HepG2 (cell line): ENCODE results near the gene XPR1. TPM values are rescaled to one million over a fixed set of nuclear protein-coding genes. Genes with fewer than 3 reads are reported as not detected.
A peak's percentile ranks its signal among the peaks of the same experiment; 100 is the strongest.

Source experiments
- CTCF ChIP-seq: sonication (generic); formaldehyde crosslinking; IDR thresholded peaks from 2 replicates; pipeline ENCODE4 v1.5.0; 2020; ENCODE audit warnings: mild to moderate bottlenecking, missing genetic modification reagents, moderate library complexity
- ELF1 ChIP-seq: sonication (generic); formaldehyde crosslinking; IDR thresholded peaks from 2 replicates; pipeline ENCODE4 v1.4.0; 2020; ENCODE audit warnings: missing genetic modification reagents
- HNRNPLL ChIP-seq: fragments of 200-400 bp; formaldehyde crosslinking; IDR thresholded peaks from 2 replicates; pipeline ENCODE4 v1.6.1; 2017; ENCODE audit warnings: mild to moderate bottlenecking, low read depth, low read length; ENCODE audit not compliant: poor library complexity, severe bottlenecking
- IRF2 ChIP-seq: IDR thresholded peaks from 2 replicates; pipeline ENCODE4 v1.6.1; 2018; ENCODE audit warnings: missing genetic modification reagents, missing compliant biosample characterization
- IRX3 ChIP-seq: sonication (generic); formaldehyde crosslinking; IDR thresholded peaks from 2 replicates; pipeline ENCODE4 v1.8.1; 2023; ENCODE audit warnings: mild to moderate bottlenecking, low read depth, missing genetic modification reagents, borderline replicate concordance
- MTA1 ChIP-seq: sonication (generic); formaldehyde crosslinking; IDR thresholded peaks from 2 replicates; pipeline ENCODE4 v1.4.0; 2020; ENCODE audit warnings: missing genetic modification reagents, mild to moderate bottlenecking, borderline replicate concordance
- NFE2L2 ChIP-seq: fragments of 150-350 bp; IDR thresholded peaks from 2 replicates; pipeline ENCODE4 v1.6.1; 2014; ENCODE audit warnings: low read length
- ONECUT2 ChIP-seq: sonication (generic); formaldehyde crosslinking; IDR thresholded peaks from 2 replicates; pipeline ENCODE4 v1.4.0; 2020; ENCODE audit warnings: missing genetic modification reagents
- POGZ ChIP-seq: sonication (generic); formaldehyde crosslinking; IDR thresholded peaks from 2 replicates; pipeline ENCODE4 v1.4.0; 2020; ENCODE audit warnings: mild to moderate bottlenecking, missing genetic modification reagents
- PRDM10 ChIP-seq: sonication (generic); formaldehyde crosslinking; IDR thresholded peaks from 2 replicates; pipeline ENCODE4 v1.4.0; 2020; ENCODE audit warnings: low read depth, missing genetic modification reagents
- SALL2 ChIP-seq: sonication (generic); formaldehyde crosslinking; IDR thresholded peaks from 2 replicates; pipeline ENCODE4 v1.8.1; 2023; ENCODE audit warnings: mild to moderate bottlenecking, missing genetic modification reagents, inconsistent platforms
- TRIM22 ChIP-seq: fragments of 450-650 bp; IDR thresholded peaks from 2 replicates; pipeline ENCODE4 v1.6.1; 2017
- ZBTB10 ChIP-seq: sonication (generic); formaldehyde crosslinking; IDR thresholded peaks from 2 replicates; pipeline ENCODE4 v1.4.0; 2020; ENCODE audit warnings: missing genetic modification reagents, borderline replicate concordance
- ZBTB7A ChIP-seq: sonication (generic); formaldehyde crosslinking; IDR thresholded peaks from 2 replicates; pipeline ENCODE4 v1.8.0; 2022; ENCODE audit warnings: mild to moderate bottlenecking, missing genetic modification reagents
- ZNF17 ChIP-seq: sonication (generic); formaldehyde crosslinking; IDR thresholded peaks from 2 replicates; pipeline ENCODE4 v1.5.0; 2020; ENCODE audit warnings: mild to moderate bottlenecking, missing genetic modification reagents
- ZNF317 ChIP-seq: sonication (generic); formaldehyde crosslinking; IDR thresholded peaks from 2 replicates; pipeline ENCODE4 v1.5.0; 2020; ENCODE audit warnings: mild to moderate bottlenecking, missing genetic modification reagents
- ZNF329 ChIP-seq: sonication (generic); formaldehyde crosslinking; IDR thresholded peaks from 2 replicates; pipeline ENCODE4 v1.9.0; 2021; ENCODE audit warnings: low read depth, mild to moderate bottlenecking, missing genetic modification reagents
- ZNF430 ChIP-seq: sonication (generic); formaldehyde crosslinking; IDR thresholded peaks from 2 replicates; pipeline ENCODE4 v1.9.0; 2021; ENCODE audit warnings: mild to moderate bottlenecking, missing genetic modification reagents
- ZNF558 ChIP-seq: sonication (generic); formaldehyde crosslinking; IDR thresholded peaks from 2 replicates; pipeline ENCODE4 v1.9.0; 2022; ENCODE audit warnings: mild to moderate bottlenecking, missing genetic modification reagents, borderline replicate concordance
- polyA plus RNA-seq, 8 experiments: library from polyadenylated mRNA; depleted of rRNA in 3 of 8; stranded (reverse) in 7 of 8; unstranded in 1 of 8; fragments of >200 nt; fragmentation: Illumina TruSeq in 4 of 8; extraction: Trizol in 4 of 8; gene quantifications; 2 replicates each; pipeline versions ENCODE4 v1.2.1 to v1.2.3, GENCODE V29; 2011 to 2016; ENCODE audit warnings: low read depth in 4 of 8, missing spikeins in 1 of 8, mixed read lengths in 1 of 8; ENCODE audit not compliant: insufficient read depth in 1 of 8
- total RNA-seq, 5 experiments: library from RNA; depleted of rRNA; stranded (reverse); fragments of >200 nt; fragmentation: Illumina TruSeq; extraction: Trizol; gene quantifications; 2 replicates each; pipeline ENCODE4 v1.2.3, GENCODE V29; 2016; ENCODE audit warnings: low read depth in 1 of 5

The XPR1 gene
- total and polyA plus RNA-seq, 2 of the 13 experiments (the other 11 are each of a cell fraction or from before 2014, with no cell fraction given), result 22.3 to 23.6 TPM

- peak; percentile 52; the same call in 1 of the 2 replicates for TF ChIP-seq MTA1 (CRISPR knock-in tag)
- 0 out of 2 replicates have a peak, but pooled peaks have one; percentile 26 for TF ChIP-seq ZNF430 (CRISPR knock-in tag)
- 0 out of 2 replicates have a peak, but pooled peaks have one; percentile 62 for TF ChIP-seq ZBTB10 (CRISPR knock-in tag)
- peak; percentile 25; the same call in 1 of the 2 replicates for TF ChIP-seq ZBTB7A (CRISPR knock-in tag)
- TF ChIP-seq SALL2 (CRISPR knock-in tag), result 0 out of 2 replicates have a peak, but pooled peaks have one; percentile 55
- peak; percentile 68 for TF ChIP-seq CTCF (CRISPR knock-in tag)
- no peak for TF ChIP-seq ONECUT2
- TF ChIP-seq POGZ (CRISPR knock-in tag), result peak; percentile 12; the same call in 1 of the 2 replicates
- TF ChIP-seq IRF2 (CRISPR knock-in tag), result no peak
- TF ChIP-seq ZNF558 (CRISPR knock-in tag), result peak; percentile 67; the same call in 1 of the 2 replicates
- 0 out of 2 replicates have a peak, but pooled peaks have one; percentile 1 for TF ChIP-seq PRDM10 (CRISPR knock-in tag)
- no peak for TF ChIP-seq ZNF17 (CRISPR knock-in tag)
- no peak for TF ChIP-seq TRIM22
- TF ChIP-seq NFE2L2, result no peak
- peak; percentile 81; the same call in 1 of the 2 replicates for TF ChIP-seq IRX3 (CRISPR knock-in tag)
- TF ChIP-seq ELF1, result no peak
- 0 out of 2 replicates have a peak, but pooled peaks have one; percentile 77 for TF ChIP-seq ZNF329 (CRISPR knock-in tag)
- TF ChIP-seq HNRNPLL, result peak; percentile 42
- peak; percentile 20; the same call in 1 of the 2 replicates for TF ChIP-seq ZNF317 (CRISPR knock-in tag)
Measured at GRCh38 chr1:180632326-180633056, 669 bp downstream of the XPR1 start (continued).
